BLaER1 (cell line): ENCODE data around the gene GRXCR2.

Experiments
- H3K27ac ChIP-seq: shearing (Covaris generic); formaldehyde crosslinking; 2 replicates; pipeline ENCODE4 v1.8.1; 2022
- H3K27me3 ChIP-seq: shearing (Covaris generic); formaldehyde crosslinking; 2 replicates; pipeline ENCODE4 v1.8.1; 2022
- H3K36me3 ChIP-seq: shearing (Covaris generic); formaldehyde crosslinking; 2 replicates; pipeline ENCODE4 v1.8.1; 2022
- H3K4me1 ChIP-seq: shearing (Covaris generic); formaldehyde crosslinking; 2 replicates; pipeline ENCODE4 v1.8.1; 2022
- H3K4me2 ChIP-seq: shearing (Covaris generic); formaldehyde crosslinking; 2 replicates; pipeline ENCODE4 v1.8.1; 2022
- H3K4me3 ChIP-seq: shearing (Covaris generic); formaldehyde crosslinking; 2 replicates; pipeline ENCODE4 v1.8.1; 2022
- H3K9ac ChIP-seq: shearing (Covaris generic); formaldehyde crosslinking; 2 replicates; pipeline ENCODE4 v1.8.1; 2022
- H3K9me3 ChIP-seq: shearing (Covaris generic); formaldehyde crosslinking; 2 replicates; pipeline ENCODE4 v1.8.1; 2022
- H4K20me1 ChIP-seq: shearing (Covaris generic); formaldehyde crosslinking; 2 replicates; pipeline ENCODE4 v1.8.1; 2022
- Cebpa-rat ChIP-seq: shearing (Covaris generic); IDR thresholded peaks from 2 replicates; pipeline ENCODE4 v1.8.1; 2022

GRXCR2 gene

DNA sequence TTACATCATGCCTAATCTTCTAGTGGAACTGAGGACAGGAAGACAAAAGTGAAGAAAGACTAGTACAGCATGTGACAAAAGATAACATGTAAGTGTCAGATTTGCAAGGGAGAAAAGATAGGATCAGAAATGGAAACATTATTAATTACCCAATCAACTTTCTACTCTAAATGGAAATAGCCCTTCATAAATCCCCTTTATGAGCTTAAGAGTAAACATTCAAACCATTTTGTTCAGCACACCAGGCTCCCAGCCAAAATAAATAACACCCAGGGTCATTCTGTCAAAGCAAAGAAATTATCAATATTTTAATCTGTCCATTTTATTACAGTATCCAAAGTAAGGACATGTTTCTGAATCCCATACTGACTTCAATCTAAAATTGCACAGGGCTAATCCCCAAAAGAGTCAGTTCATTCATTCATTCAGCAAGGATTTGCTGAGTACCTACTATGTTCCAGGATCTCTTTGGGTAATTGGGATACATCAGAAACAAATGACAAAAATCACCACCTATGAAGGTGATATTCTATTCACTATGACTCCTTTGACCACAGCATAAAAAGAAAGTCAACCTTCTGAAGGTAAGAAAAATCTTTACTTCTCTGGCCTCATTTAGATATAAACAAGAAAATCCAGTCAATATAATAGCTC is 43.0 kb downstream of the GRXCR2 start:
- Histone ChIP-seq H3K9me3 (no peaks in the 10 kb centered on the region), H3K36me3 (no peaks in the 10 kb centered on the region), H3K4me3 (no peak overlapping the region), H3K4me1 (peaks cover 40% of the 10 kb centered on the region), H3K27me3 (no peaks in the 10 kb centered on the region), H4K20me1 (peaks cover 17% of the 10 kb centered on the region), H3K27ac (no peak overlapping the region), H3K9ac (no peak overlapping the region), H3K4me2 (no peak overlapping the region)
- no peak for TF ChIP-seq Cebpa-rat

DNA sequence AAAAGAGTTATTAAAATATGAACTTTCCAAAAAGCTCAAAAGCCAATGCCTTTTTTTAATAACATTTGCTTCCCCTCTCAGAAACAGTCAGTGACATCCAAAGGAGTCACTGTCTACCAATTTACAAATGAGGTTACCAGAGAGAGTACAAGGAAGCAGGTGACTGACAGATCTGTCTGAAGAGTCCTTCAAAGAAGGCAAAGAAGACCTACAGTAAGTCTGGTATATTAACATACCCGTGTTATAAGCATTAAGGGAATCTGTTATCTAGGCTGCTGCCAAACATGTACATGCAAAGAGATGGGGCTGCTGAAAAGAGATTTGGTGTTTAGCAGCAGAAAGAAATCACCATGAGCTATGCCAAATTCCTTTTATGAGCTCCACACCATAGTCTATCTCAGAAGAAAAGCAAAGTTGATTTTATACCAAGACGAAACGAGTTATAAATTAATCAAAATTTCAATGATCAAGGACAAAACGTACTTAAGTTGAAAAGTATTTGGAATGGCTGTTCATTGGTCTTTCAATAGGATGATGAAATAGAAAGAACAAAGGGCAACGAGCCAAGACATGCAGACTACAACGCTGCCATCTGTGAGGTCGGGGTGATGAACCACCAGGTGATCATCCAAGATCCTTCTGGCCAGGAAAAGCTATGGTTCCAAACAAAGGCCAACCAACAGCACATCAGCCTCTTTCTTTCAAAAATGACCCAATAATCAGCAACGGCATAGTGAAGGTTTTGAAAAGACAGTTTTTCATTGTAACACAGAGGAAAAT is 45.7 kb downstream of the GRXCR2 start:
- Histone ChIP-seq H3K4me3 (no peak overlapping the region), H3K27me3 (no peaks in the 10 kb centered on the region), H3K27ac (no peak overlapping the region), H3K4me2 (no peak overlapping the region), H3K9ac (no peak overlapping the region), H3K36me3 (peaks cover 3% of the 10 kb centered on the region; the same call in 1 of the 2 replicates), H3K9me3 (no peaks in the 10 kb centered on the region), H4K20me1 (peaks cover 17% of the 10 kb centered on the region), H3K4me1 (peaks cover 15% of the 10 kb centered on the region)
- no peak for TF ChIP-seq Cebpa-rat

DNA sequence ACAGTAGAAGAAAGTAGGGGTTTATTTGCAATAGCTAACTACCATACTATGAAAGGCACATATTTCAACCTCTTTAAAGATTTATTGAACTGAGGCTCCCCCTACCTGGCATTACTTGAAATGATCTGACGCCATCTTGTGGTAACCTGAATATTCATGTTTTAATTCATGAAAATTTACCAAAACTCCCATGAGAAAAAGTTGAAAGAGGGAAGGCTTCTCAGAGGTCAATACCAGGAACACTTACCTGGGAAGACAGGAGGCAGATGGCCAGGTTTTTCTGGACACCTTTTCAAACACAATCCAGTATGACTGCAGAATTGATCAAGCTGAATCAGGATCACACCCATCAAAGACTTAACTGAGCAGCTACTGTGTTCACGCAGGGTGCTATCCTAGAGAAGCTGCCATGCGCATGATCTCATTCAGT is 47.0 kb downstream of the GRXCR2 start:
- H4K20me1 ChIP-seq, result peaks cover 11% of the 10 kb centered on the region; the same call in 1 of the 2 replicates
- no peaks in the 10 kb centered on the region for H3K9me3 ChIP-seq
- no peak for TF ChIP-seq Cebpa-rat
- H3K36me3 ChIP-seq, result peaks cover 11% of the 10 kb centered on the region
- H3K27ac ChIP-seq, result no peak overlapping the region
- H3K9ac ChIP-seq, result no peak overlapping the region
- H3K4me1 ChIP-seq, result peaks cover 9% of the 10 kb centered on the region
- no peaks in the 10 kb centered on the region for H3K27me3 ChIP-seq
- no peak overlapping the region for H3K4me2 ChIP-seq
- no peak overlapping the region for H3K4me3 ChIP-seq

DNA sequence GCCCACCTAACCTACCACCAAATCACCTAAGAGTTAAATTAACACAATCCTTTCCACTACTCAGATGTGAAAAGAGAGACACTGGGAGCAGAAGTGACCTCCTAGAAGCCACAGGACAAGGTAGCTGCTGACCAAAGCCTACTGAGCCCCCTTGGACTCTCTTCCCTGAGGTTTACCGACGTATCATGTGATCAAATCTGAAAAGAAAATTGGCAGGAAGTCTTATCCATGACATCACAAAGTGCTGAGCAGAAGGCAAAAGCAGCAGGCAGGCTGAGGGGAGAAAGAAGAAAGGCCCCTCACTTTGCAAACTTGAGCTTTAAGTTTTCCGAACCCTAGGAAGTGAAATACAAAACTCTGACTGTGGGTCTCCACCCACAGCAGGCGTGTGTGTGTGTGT is 48.8 kb downstream of the GRXCR2 start:
- no peaks in the 10 kb centered on the region for H3K4me1 ChIP-seq
- no peak for TF ChIP-seq Cebpa-rat
- no peak overlapping the region for H3K27ac ChIP-seq
- no peak overlapping the region for H3K4me2 ChIP-seq
- no peak overlapping the region for H3K4me3 ChIP-seq
- H3K9me3 ChIP-seq, result no peaks in the 10 kb centered on the region
- no peaks in the 10 kb centered on the region for H3K27me3 ChIP-seq
- peaks cover 27% of the 10 kb centered on the region for H3K36me3 ChIP-seq
- H4K20me1 ChIP-seq, result peaks cover 11% of the 10 kb centered on the region; the same call in 1 of the 2 replicates
- H3K9ac ChIP-seq, result no peak overlapping the region

DNA sequence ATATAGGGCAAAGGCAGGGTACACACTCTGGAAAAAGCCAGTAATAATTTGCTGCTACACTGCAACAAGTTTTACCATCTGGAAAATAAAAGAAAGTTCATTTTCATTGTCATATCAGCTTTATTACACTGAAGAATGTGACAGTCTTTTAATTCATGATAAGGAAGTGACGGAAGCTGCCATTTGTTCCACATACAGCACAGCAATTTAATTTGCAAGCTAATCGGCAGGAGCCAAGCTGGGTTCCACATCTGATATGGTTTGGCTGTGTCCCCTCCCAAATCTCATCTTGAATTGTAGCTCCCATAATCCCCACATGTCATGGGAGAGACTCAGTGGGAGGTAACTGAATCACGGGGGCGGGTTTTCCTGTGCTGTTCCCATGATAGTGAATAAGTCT is 54.2 kb downstream of the GRXCR2 start:
- Histone ChIP-seq H3K27ac (no peak overlapping the region), H3K4me2 (no peak overlapping the region), H3K36me3 (peaks cover 71% of the 10 kb centered on the region), H3K4me3 (no peak overlapping the region), H3K4me1 (no peaks in the 10 kb centered on the region), H3K9ac (no peak overlapping the region), H3K27me3 (no peaks in the 10 kb centered on the region), H3K9me3 (no peaks in the 10 kb centered on the region), H4K20me1 (no peaks in the 10 kb centered on the region)
- no peak for TF ChIP-seq Cebpa-rat

DNA sequence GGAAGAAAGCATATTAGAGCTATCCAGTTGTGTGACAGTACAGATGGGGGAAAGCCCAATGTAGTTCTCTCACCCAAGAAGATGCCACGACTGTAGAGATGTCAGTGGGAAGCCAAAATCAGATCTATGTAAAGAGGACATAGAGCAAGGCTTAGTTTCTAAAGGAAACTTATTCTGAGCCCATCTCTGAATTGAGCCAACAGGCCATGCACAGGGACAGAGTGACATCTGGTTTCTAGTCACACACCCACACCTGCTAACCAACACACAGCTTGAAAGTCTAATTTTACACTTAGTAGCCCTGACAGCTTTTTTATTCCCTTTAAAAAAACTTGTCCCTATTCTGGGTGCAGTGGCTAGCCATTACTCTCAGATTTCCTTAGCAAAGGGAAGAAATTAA is 59.9 kb downstream of the GRXCR2 start:
- TF ChIP-seq Cebpa-rat, result no peak
- H3K9me3 ChIP-seq, result no peaks in the 10 kb centered on the region

DNA sequence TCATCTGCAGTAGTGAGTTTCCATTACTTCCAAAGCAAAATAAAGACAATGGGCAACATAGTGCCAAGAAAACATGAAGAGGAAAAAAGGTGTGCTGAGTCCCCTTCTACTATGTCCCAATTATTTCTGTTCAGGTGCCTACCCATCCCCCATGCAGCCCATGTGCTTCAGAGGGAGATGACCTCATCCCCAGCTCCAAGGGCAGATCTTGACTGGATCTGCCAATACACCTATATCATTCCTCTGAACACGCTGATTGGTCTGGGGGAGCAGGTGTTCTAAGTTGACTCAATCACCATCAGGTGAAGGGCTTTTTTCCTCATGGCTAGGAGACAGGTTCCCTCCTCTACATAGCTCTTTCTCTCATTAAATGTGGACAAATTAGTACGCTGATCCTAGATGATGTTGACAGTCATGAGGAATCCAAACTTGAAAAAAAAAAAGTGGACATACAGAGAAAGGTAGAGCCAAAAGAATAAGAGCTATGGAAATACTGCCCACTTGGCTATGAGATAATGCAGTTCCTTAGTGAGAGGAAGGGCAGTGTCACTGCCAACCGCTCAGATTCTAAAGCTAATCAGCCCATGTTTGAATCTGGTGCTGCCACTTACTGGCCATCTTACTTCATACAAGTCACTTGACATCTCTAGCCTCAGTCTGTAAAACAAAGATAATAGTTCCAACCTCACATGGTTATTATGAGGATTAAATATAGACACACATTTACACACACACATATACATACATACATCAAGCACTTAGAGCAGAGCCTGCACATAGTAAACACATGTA is 60.8 kb downstream of the GRXCR2 start:
- Histone ChIP-seq H3K4me2 (no peak overlapping the region), H3K4me3 (no peak overlapping the region), H3K27ac (no peak overlapping the region), H3K27me3 (no peaks in the 10 kb centered on the region), H4K20me1 (no peaks in the 10 kb centered on the region; the same call in 1 of the 2 replicates), H3K9me3 (no peaks in the 10 kb centered on the region), H3K4me1 (no peaks in the 10 kb centered on the region), H3K36me3 (peaks cover 79% of the 10 kb centered on the region), H3K9ac (no peak overlapping the region)
- TF ChIP-seq Cebpa-rat, result no peak

More for the DNA sequence above, 59.9 kb downstream of the GRXCR2 start:
- Histone ChIP-seq H3K27me3 (no peaks in the 10 kb centered on the region), H3K9ac (no peak overlapping the region), H3K4me3 (no peak overlapping the region), H4K20me1 (no peaks in the 10 kb centered on the region; the same call in 1 of the 2 replicates), H3K4me2 (no peak overlapping the region), H3K36me3 (peaks cover 79% of the 10 kb centered on the region), H3K4me1 (no peaks in the 10 kb centered on the region), H3K27ac (no peak overlapping the region)
